Ovary (tissue), 9 donors: ENCODE data around the gene B4GALNT4. TPM values are rescaled to one million over a fixed set of nuclear protein-coding genes. Genes with fewer than 3 reads are reported as not detected.
A peak's percentile ranks its signal among the peaks of the same experiment; 100 is the strongest.

Source experiments
- DNase-seq, 5 donors: peaks; one replicate each; pipeline ENCODE4 v3.0.0-alpha.2; 2019 to 2020
- H3K27ac ChIP-seq, 2 donors: fragments of 200-600 bp; one replicate each; pipeline versions ENCODE4 v1.5.1 to v1.8.0; 2019 to 2022
- H3K27me3 ChIP-seq: fragments of 200-600 bp; one replicate; pipeline ENCODE4 v1.8.0; 2022
- H3K36me3 ChIP-seq: fragments of 200-600 bp; sonication (generic); one replicate; pipeline ENCODE4 v1.5.1; 2019
- H3K4me1 ChIP-seq: one replicate; pipeline ENCODE4 v1.8.1; 2013; ENCODE audit warnings: mild to moderate bottlenecking, moderate library complexity; ENCODE audit not compliant: insufficient read depth
- H3K4me3 ChIP-seq: fragments of 200-600 bp; sonication (generic); one replicate; pipeline ENCODE4 v1.5.1; 2017
- H3K9me3 ChIP-seq, 2 donors: fragments of 200-600 bp in 1 of 2; sonication (generic) in 1 of 2; one replicate each; pipeline versions ENCODE4 v1.5.1 to v1.8.1; 2013 to 2019; ENCODE audit warnings: mild to moderate bottlenecking in 1 of 2, moderate library complexity in 1 of 2
- CTCF ChIP-seq, 3 donors: fragments of 450-650 bp in 2 of 3; fragments of 200-600 bp in 1 of 3; IDR thresholded peaks; one replicate each; pipeline versions ENCODE4 v1.5.1 to v1.8.0; 2016 to 2022; ENCODE audit warnings: antibody characterized with exemption in 3 of 3, mild to moderate bottlenecking in 1 of 3
- EP300 ChIP-seq: sonication (generic); formaldehyde crosslinking; IDR thresholded peaks from one replicate; pipeline ENCODE4 v1.6.1; 2017; ENCODE audit warnings: antibody characterized with exemption
- POLR2A ChIP-seq: fragments of 450-650 bp; IDR thresholded peaks from one replicate; pipeline ENCODE4 v1.6.1; 2017; ENCODE audit warnings: antibody characterized with exemption, mild to moderate bottlenecking, moderate library complexity
- WGBS, 3 donors: extraction: QIAGEN DNeasy Blood & Tissue Kit in 1 of 3; methylation state at CpG; one replicate each; pipeline versions ENCODE4 v1.1.5 to v1.1.7; 2013 to 2017; 5-methylcytosine and 5-hydroxymethylcytosine counted together
- intact Hi-C, 4 donors: fragments of 100-400 bp; cut with DNase I; formaldehyde crosslinking; loops; one replicate each; pipeline versions ENCODE4 v1.11.0 to v1.15.1; 2022 to 2023
- polyA plus RNA-seq, 2 donors: library from polyadenylated mRNA; stranded (reverse); fragments of 200-250 nt in 1 of 2; fragments of 350-450 nt in 1 of 2; fragmentation: Illumina TruSeq in 1 of 2; extraction: RNeasy Lipid Tissue Mini Kit (QIAGEN cat#74804) in 1 of 2; gene quantifications; one replicate each; pipeline ENCODE4 v1.2.3, GENCODE V29; 2013 to 2014
- total RNA-seq, 7 donors: library from RNA; depleted of rRNA in 2 of 7; stranded (reverse); fragments of >200 nt in 2 of 7; fragmentation: NEBNext Ultra II Directional in 3 of 7; extraction: Animal tissue kit (Norgen Biotek cat#: 25700) in 3 of 7; gene quantifications; one replicate each; pipeline versions ENCODE4 v1.1.0 to v1.2.4, GENCODE V29; 2016 to 2023
- donor health status: DM: no; HTN: no; CAD: no; lungs with moderate emphysema.
- donor health status: DM: no; HTN: no; CAD: no.
- donor health status: Bipolar disorder and iron deficiency.
- donor health status: DM: yes; HTN: yes; CAD: no.
- donor health status: DM: no; HTN: no; CAD: no.
- donor health status: DM: yes; HTN: yes; CAD: no.

B4GALNT4 gene
- total and polyA plus RNA-seq, 9 donors, result 1.3 to 90.3 (median 52.5) TPM

- Histone ChIP-seq H3K9me3 (no peaks in the 10 kb centered on the region), H3K27me3 (no peaks in the 10 kb centered on the region), H3K4me3 (peak overlapping the region; percentile 43), H3K36me3 (no peaks in the 10 kb centered on the region), H3K27ac (peak overlapping the region; percentile 95), H3K4me1 (peaks cover 14% of the 10 kb centered on the region)
- DNase-seq, result peak; percentile 98 to 99 (median 99)
- WGBS, 3 donors, result 1 to 4% (median 2%) methylated on average over 31 to 73 of the region's 76 CpGs
- TF ChIP-seq POLR2A, result peak; percentile 49
- peak in 1 of 3 donors; percentile 4 for TF ChIP-seq CTCF (IDR thresholded peaks at IDR 0.05)
- TF ChIP-seq EP300, result peak; percentile 96
- intact Hi-C loops, result loop anchor here (2.0 to 5.0 kb wide), 3 partner anchors 34 to 49 kb away; partner anchors contain the start of genes IFITM2 (in 3 of the 4) and IFITM3 (in 1 of the 4)
These were observed 13.5 kb upstream of the B4GALNT4 start for GRCh38 chr11:355581-356458.

- Histone ChIP-seq H3K27me3 (no peaks in the 10 kb centered on the region), H3K27ac (no peak overlapping the region), H3K36me3 (no peaks in the 10 kb centered on the region), H3K4me1 (peaks cover 14% of the 10 kb centered on the region), H3K9me3 (no peaks in the 10 kb centered on the region), H3K4me3 (no peak overlapping the region)
- intact Hi-C loops, result loop anchor here in 3 of 4 donors (5.0 kb wide), 2 partner anchors 34 to 49 kb away; partner anchors contain the start of genes IFITM2 (in 3 of the 3) and IFITM3 (in 1 of the 3)
- 68 to 77% (median 70%) methylated on average over 6 of the region's 6 CpGs for WGBS, 3 donors
- no peak for TF ChIP-seq EP300
- TF ChIP-seq POLR2A, result no peak
- no peak for TF ChIP-seq CTCF (IDR thresholded peaks at IDR 0.05)
- DNase-seq, result peak in 2 of 5 donors; percentile 7 to 9
These were observed 12.7 kb upstream of the B4GALNT4 start for GRCh38 chr11:356610-357009.

GRCh38 chr11:357582-357981 lies 11.7 kb upstream of the B4GALNT4 start:
- peak in 1 of 5 donors; percentile 1 for DNase-seq
- no peaks in the 10 kb centered on the region for H3K36me3 ChIP-seq
- 81 to 91% (median 86%) methylated on average over 4 of the region's 4 CpGs for WGBS, 3 donors
- H3K4me1 ChIP-seq, result peaks cover 12% of the 10 kb centered on the region
- H3K27me3 ChIP-seq, result no peaks in the 10 kb centered on the region
- H3K9me3 ChIP-seq, result no peaks in the 10 kb centered on the region
- no peak for TF ChIP-seq EP300
- TF ChIP-seq POLR2A, result no peak
- no peak for TF ChIP-seq CTCF (IDR thresholded peaks at IDR 0.05)
- no peak overlapping the region for H3K27ac ChIP-seq
- no peak overlapping the region for H3K4me3 ChIP-seq
- intact Hi-C loops, result loop anchor here in 3 of 4 donors (5.0 kb wide), 2 partner anchors 35 to 50 kb away; partner anchors contain the start of genes IFITM2 (in 3 of the 3) and IFITM3 (in 1 of the 3)

GRCh38 chr11:358129-358800 lies 11.0 kb upstream of the B4GALNT4 start:
- WGBS, 3 donors, result 26 to 62% (median 40%) methylated on average over 34 of the region's 34 CpGs
- intact Hi-C loops, result loop anchor here in 3 of 4 donors (5.0 kb wide), 2 partner anchors 36 to 51 kb away; partner anchors contain the start of genes IFITM2 (in 3 of the 3) and IFITM3 (in 1 of the 3)
- peak in 1 of 5 donors; percentile 21 for DNase-seq
- H3K36me3 ChIP-seq, result no peaks in the 10 kb centered on the region
- H3K9me3 ChIP-seq, result no peaks in the 10 kb centered on the region
- H3K27ac ChIP-seq, result no peak overlapping the region
- no peaks in the 10 kb centered on the region for H3K27me3 ChIP-seq
- no peak overlapping the region for H3K4me3 ChIP-seq
- no peak for TF ChIP-seq CTCF (IDR thresholded peaks at IDR 0.05)
- TF ChIP-seq POLR2A, result no peak
- no peak for TF ChIP-seq EP300
- H3K4me1 ChIP-seq, result peaks cover 10% of the 10 kb centered on the region
